Adipose tissue (tissue), 3 donors: ENCODE data around the gene FLII. TPM values are rescaled to one million over a fixed set of nuclear protein-coding genes. Genes with fewer than 3 reads are reported as not detected.
A peak's percentile ranks its signal among the peaks of the same experiment; 100 is the strongest.

Experiments used
- H3K27ac ChIP-seq: one replicate; pipeline ENCODE4 v1.5.1; 2013; ENCODE audit warnings: low read depth, low read length
- WGBS, 3 donors: extraction: QIAGEN DNeasy Blood & Tissue Kit; methylation state at CpG; one replicate each; pipeline ENCODE4 v1.1.7; 2013; 5-methylcytosine and 5-hydroxymethylcytosine counted together
- polyA plus RNA-seq, 3 donors: library from polyadenylated mRNA; stranded (reverse); fragments of 200-250 nt; gene quantifications; one replicate each; pipeline ENCODE4 v1.2.3, GENCODE V29; 2013
- donor health status: healthy with polysubstance abuse.
- donor health status: Bipolar disorder and iron deficiency.
- donor health status: healthy.

The FLII gene
- polyA plus RNA-seq, 3 donors, result 189 to 228 (median 200) TPM

DNA sequence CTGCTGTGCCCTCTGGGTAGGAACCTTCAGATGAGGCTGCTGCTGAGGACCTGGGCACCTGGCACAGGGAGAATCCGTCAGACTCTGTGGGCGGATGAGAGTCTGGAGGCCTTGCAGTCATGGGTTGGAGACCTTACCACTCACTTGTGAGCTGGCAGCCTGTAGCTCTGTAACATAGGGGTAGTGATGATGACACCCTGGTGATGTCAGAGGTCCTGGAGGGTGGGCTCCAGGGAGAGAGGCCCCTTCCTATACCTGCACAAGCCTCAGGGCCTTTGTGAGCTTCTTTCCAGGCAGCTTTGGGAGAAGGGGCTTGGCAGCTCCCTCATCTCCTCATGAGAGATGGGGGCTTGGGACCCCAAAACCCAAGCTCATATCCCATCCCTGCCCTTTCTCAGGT is 3.6 kb upstream of the FLII start:
- no peak overlapping the region for H3K27ac ChIP-seq
- WGBS, 3 donors, result 72 to 88% (median 86%) methylated on average over 2 of the region's 2 CpGs

DNA sequence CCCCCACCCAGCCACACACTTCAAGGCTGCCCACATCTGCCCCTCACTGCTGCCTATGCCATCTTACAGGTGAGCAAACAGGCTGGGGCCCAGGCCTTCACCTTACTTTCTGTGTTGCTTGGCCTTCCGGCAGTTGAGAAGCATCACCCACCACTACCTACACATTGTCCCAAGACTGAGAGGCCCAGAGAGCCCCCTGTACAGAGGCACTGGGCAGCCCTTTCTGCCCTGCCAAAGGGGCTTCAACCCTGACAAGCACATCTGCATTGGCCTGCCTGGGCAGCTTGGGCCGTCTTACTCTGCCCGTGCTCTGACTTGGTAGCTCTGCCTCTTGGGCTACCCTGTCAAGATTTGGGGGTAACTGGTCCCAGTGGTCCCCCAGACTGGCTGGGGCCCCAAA is 3.1 kb upstream of the FLII start:
- WGBS, 3 donors, result 63 to 98% (median 89%) methylated on average over 3 of the region's 3 CpGs
- no peak overlapping the region for H3K27ac ChIP-seq

GRCh38 chr17:18261146-18261515 is 2.6 kb upstream of the FLII start:
- 1 to 6% (median 3%) methylated on average over 16 of the region's 16 CpGs for WGBS, 3 donors
- H3K27ac ChIP-seq, result no peak overlapping the region

DNA sequence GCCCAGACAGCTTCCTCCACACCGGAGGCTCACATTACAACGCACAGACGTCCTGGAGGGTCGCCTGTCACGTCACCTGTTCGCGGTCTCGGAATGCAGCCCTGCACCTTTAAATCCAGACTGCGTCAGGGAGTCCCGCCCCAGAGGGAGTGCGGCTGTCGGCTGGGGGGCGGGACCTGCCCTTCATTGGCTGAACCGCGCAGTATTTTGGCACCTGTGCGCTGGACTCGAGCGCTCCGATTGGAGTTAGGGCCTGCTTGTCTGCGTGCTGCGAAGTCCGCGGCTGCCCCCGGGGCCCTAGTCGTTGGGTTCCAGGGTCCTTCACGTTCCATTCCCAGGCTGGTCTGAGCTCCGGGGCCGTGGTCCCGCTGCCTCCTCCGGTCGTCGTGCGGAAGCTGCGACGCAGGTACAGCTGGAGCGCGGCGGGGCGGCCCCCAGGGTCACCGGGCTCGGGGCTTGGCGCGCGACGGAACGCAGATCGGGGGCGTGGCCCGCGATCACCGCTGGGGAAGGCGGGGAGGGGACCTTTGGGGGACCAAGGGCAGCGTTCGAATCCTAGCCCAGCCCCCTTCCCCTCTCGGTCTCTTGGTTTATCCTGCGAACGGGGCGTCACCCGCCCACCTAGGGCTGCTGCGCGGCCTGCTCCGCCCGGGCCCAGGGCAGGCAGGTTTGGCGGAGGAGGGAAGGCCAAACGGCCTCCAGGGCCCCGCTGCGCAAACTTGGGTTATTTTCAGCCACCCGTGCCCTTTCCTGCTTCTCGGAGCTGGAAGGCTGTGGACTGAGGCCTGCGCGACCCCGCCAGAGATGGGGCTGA is 2.0 kb upstream of the FLII start, which contains the start of gene MIEF2:
MIEF2 (plus strand) TSS at position 331 of the 814 bp plus-strand sequence. CDS start 2,059 bp downstream, outside the sequence.
- no peak within 1 kb of the TSS for H3K27ac ChIP-seq
- 0 to 1% (median 1%) methylated on average over 69 to 72 of the region's 72 CpGs for WGBS, 3 donors

DNA sequence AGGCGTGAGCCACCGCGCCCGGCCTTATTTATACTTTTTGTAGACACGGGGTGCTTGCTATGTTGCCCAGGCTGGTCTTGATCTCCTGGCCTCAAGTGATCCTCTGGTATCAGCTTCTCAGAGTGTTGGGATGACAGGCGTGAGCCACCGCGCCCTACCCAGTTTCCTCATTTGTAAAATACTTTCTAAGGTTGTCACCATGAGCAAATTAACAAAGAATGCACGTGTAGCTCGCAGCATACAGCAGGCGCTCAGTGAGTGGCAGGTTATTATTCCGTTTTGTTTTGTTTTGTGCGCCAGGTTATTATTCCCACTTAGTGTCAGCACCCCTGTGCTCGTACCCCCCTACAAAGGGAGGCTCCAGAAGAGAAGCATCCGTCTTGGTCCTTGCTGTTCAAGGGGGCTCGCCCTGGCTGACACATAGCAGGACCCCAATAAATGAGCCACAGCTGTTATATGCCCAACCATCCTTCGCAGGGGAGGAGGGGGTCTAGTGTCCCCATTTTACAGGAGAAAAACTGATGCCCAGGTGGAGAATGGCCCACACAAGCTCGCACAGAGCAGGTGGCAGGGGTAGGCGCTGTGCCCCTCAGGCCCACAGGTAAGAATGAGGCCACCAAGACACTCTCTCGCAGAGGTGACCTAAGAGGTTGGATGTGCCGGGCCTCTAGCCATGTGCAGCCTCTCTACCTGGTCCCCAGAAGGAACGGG is 1.2 kb upstream of the FLII start:
- 67 to 71% (median 69%) methylated on average over 22 of the region's 22 CpGs for WGBS, 3 donors
- H3K27ac ChIP-seq, result no peak overlapping the region

- WGBS, 3 donors, result 0 to 1% (median 0%) methylated on average over 13 to 16 of the region's 16 CpGs
- peak overlapping the region; percentile 45 for H3K27ac ChIP-seq
These were observed 569 bp downstream of the FLII start for GRCh38 chr17:18257982-18258355.

GRCh38 chr17:18257268-18257981 is 1.1 kb downstream of the FLII start:
- 13 to 31% (median 24%) methylated on average over 18 of the region's 18 CpGs for WGBS, 3 donors

GRCh38 chr17:18256776-18257175 is 1.8 kb downstream of the FLII start:
- no peak overlapping the region for H3K27ac ChIP-seq
- WGBS, 3 donors, result 53 to 87% (median 86%) methylated on average over 7 of the region's 7 CpGs

More at GRCh38 chr17:18257268-18257981, 1.1 kb downstream of the FLII start:
- H3K27ac ChIP-seq, result peak overlapping the region; percentile 45

- no peak overlapping the region for H3K27ac ChIP-seq
- whole genome bisulfite sequencing, 3 donors, result 67 to 85% (median 77%) methylated on average over 11 of the region's 11 CpGs
These were observed 2.2 kb downstream of the FLII start for GRCh38 chr17:18256351-18256750.

GRCh38 chr17:18254888-18255649 is 3.5 kb downstream of the FLII start:
- whole genome bisulfite sequencing, 3 donors, result 95 to 98% (median 97%) methylated on average over 8 of the region's 8 CpGs

GRCh38 chr17:18253947-18254821 is 4.4 kb downstream of the FLII start:
- WGBS, 3 donors, result 91 to 94% (median 92%) methylated on average over 24 to 27 of the region's 27 CpGs
- no peak overlapping the region for H3K27ac ChIP-seq

More at GRCh38 chr17:18254888-18255649, 3.5 kb downstream of the FLII start:
- no peak overlapping the region for H3K27ac ChIP-seq

- no peak overlapping the region for H3K27ac ChIP-seq
- 85 to 89% (median 88%) methylated on average over 16 of the region's 16 CpGs for WGBS, 3 donors
These were observed 5.2 kb downstream of the FLII start for GRCh38 chr17:18253187-18253884.

DNA sequence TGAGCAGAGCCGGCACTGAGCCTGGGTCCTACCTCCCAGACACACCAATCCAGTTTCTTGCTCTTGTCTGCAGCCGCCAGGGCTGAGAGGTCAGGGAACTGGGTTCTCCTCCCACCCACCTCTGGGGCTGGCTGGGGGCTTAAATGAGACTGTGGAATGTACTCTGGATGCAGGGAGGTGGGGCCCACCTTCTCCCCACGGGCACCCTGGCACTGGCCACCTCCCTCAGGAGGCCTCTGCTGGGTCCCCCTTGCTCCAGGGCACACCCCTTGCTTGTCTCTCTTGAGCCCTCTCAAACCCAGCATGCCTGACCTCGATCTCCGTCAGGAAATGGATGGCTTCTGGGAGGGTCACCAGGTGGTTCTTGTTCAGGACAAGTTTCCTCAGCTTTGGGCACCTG is 6.4 kb downstream of the FLII start:
- H3K27ac ChIP-seq, result no peak overlapping the region
- 81 to 86% (median 82%) methylated on average over 5 of the region's 5 CpGs for WGBS, 3 donors

DNA sequence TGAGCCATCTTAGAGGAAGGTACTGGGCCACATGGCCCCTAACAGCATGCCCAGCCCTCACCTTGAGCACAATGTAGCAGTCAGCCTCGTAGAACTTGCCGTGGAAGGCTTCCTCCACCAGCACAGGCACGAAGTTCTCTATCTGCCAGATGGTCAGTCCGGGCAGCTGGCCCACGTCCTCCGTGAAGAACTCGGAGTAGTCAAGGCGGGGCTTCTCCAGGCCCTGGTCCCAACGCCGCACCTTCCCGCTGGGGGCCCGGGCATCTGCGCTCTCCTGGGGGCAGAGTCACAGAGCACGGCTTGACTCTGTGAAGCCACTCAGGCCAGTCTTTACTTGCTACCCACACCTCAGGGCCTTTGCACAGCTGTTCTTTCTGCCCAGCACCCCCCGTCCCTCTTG is 7.3 kb downstream of the FLII start:
- H3K27ac ChIP-seq, result no peak overlapping the region
- WGBS, 3 donors, result 81 to 85% (median 81%) methylated on average over 15 of the region's 15 CpGs

DNA sequence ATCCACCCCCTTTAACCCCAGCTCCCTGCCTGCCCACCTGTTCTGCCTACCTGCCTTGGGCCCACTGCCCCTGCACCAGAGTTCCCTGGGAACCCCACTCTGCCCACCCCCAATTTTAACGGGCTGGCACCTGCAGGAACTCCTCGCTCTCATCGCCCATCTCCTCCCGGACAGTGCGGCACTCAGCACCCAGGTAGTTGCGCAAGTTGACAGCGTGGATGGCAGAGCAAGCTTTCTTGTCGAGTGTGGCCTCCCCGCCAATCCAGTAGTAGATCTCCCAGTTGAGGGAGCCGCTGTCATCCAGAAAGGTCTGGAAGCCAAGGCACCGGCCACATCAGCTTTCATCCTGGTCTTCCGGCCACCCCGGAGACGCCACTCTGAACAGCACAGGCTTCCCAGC is 7.8 kb downstream of the FLII start:
- 93 to 95% (median 94%) methylated on average over 14 of the region's 14 CpGs for WGBS, 3 donors

GRCh38 chr17:18250259-18250658 is 8.3 kb downstream of the FLII start:
- H3K27ac ChIP-seq, result no peak overlapping the region
- WGBS, 3 donors, result 60 to 92% (median 85%) methylated on average over 9 of the region's 9 CpGs

More for the DNA sequence above, 7.8 kb downstream of the FLII start:
- H3K27ac ChIP-seq, result no peak overlapping the region

DNA sequence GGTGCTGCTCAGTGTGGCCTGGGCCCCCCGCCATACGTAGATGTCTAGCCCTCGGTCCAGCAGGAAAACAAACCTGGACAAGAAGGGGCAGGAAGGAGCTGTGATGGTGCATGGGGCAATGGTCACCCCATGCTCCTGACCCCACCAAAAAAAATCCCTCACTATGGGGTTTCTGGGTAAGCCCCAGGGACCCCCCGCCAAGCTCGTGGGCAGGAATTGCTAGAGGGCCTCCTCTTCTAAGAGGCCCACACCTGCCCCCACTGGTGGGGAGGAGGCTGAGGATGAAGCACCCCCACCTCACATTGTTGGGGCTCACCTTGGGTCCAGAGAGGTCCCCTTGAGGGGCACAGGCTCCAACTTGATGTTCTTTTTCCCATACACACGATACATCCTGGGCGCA is 9.7 kb downstream of the FLII start:
- 80 to 83% (median 80%) methylated on average over 7 of the region's 7 CpGs for WGBS, 3 donors
- H3K27ac ChIP-seq, result no peak overlapping the region
